ENCODE measurements around the gene PLA2G2C. TPM values are rescaled to one million over a fixed set of nuclear protein-coding genes. Genes with fewer than 3 reads are reported as not detected.
"Not testable (repeated sequence)": the region's sequence is repeated elsewhere in the genome, so short reads cannot be mapped to it uniquely, and the experiment has no call there.

The PLA2G2C gene
- polyA plus RNA-seq, 10 donors = 0.04 to 0.07 (median 0.05) TPM; not detected in 7

GRCh38 chr1:20134995-20135394 is 51.3 kb downstream of the PLA2G2C start:
- no peak for DNase-seq

- DNase-seq = not testable (repeated sequence)
Measured at GRCh38 chr1:20130518-20130917, 55.8 kb downstream of the PLA2G2C start.

GRCh38 chr1:20126806-20127440 is 59.4 kb downstream of the PLA2G2C start:
- no peak for DNase-seq

- DNase-seq = no peak
Measured at GRCh38 chr1:20126041-20126805, 60.1 kb downstream of the PLA2G2C start.

GRCh38 chr1:20125100-20125499 is 61.2 kb downstream of the PLA2G2C start:
- no peak for DNase-seq

- DNase-seq = peak; percentile 14 to 45 (median 38)
Measured at GRCh38 chr1:20124456-20125057, 61.8 kb downstream of the PLA2G2C start.

- no peak for DNase-seq
Measured at GRCh38 chr1:20123722-20124455, 62.4 kb downstream of the PLA2G2C start.

- no peak for DNase-seq
Measured at GRCh38 chr1:20120796-20121195, 65.5 kb downstream of the PLA2G2C start.

GRCh38 chr1:20119347-20119746 is 67.0 kb downstream of the PLA2G2C start, which contains the start of gene PLA2G2D:
PLA2G2D (minus strand) TSS chr1:20119536; CDS start chr1:20119498, 38 bp downstream.
- DNase-seq = no peak

GRCh38 chr1:20117236-20117635 is 69.1 kb downstream of the PLA2G2C start:
- no peak for DNase-seq

GRCh38 chr1:20115916-20116315 is 70.4 kb downstream of the PLA2G2C start:
- no peak for DNase-seq

- DNase-seq = no peak
Measured at GRCh38 chr1:20115479-20115878, 70.8 kb downstream of the PLA2G2C start.

GRCh38 chr1:20114021-20114648 is 72.2 kb downstream of the PLA2G2C start:
- no peak for DNase-seq

Other genes with a start within 250 kb of the PLA2G2C start
- gene PLA2G2A, start 206.9 kb downstream of the PLA2G2C start, polyA plus RNA-seq (ENCODE audit: insufficient read length in 10 of 10) = 1 to 10 TPM in 9 of 10 donors, under 1 TPM in 1; 0.77 to 7.2 (median 1.7) TPM
- gene PLA2G5, start 116.3 kb downstream of the PLA2G2C start, polyA plus RNA-seq (ENCODE audit: insufficient read length in 10 of 10) = under 1 TPM in 8 of 10 donors, not detected in 2; 0.17 to 0.62 (median 0.30) TPM
- gene PLA2G2D, start 67.0 kb downstream of the PLA2G2C start, polyA plus RNA-seq (ENCODE audit: insufficient read length in 10 of 10) = under 1 TPM in 4 of 10 donors, not detected in 6; 0.05 to 0.20 (median 0.11) TPM
- not detected for gene PLA2G2F, start 47.2 kb downstream of the PLA2G2C start, polyA plus RNA-seq (ENCODE audit: insufficient read length in 10 of 10)
- under 1 TPM; 0.13 to 0.50 (median 0.29) TPM for gene UBXN10, start 422 bp downstream of the PLA2G2C start, polyA plus RNA-seq (ENCODE audit: insufficient read length in 10 of 10)
- gene VWA5B1, start 104.4 kb upstream of the PLA2G2C start, polyA plus RNA-seq (ENCODE audit: insufficient read length in 10 of 10) = under 1 TPM; 0.07 to 0.56 (median 0.29) TPM

Measured in muscle of back (tissue), 11 donors.